Keratinocyte (primary cell): ENCODE data around the gene TMEM163.

Source experiments
- EZH2 ChIP-seq: IDR thresholded peaks from one replicate; pipeline ENCODE4 v1.6.1; 2012; ENCODE audit warnings: inconsistent platforms, mild to moderate bottlenecking, low read length, moderate library complexity
- TF ChIP-seq, protein P1 (sequence below), 3 experiments: IDR thresholded peaks in 1 of 3; conservative IDR thresholded peaks in 1 of 3; optimal IDR thresholded peaks in 1 of 3; 2 replicates in 2 of 3; 3 replicates in 1 of 3; pipeline versions ENCODE3 to v1.5.1; 2011; ENCODE audit warnings: low read length in 3 of 3, mild to moderate bottlenecking in 3 of 3, moderate library complexity in 2 of 3, control low read depth in 1 of 3, inconsistent platforms in 1 of 3; ENCODE audit not compliant: insufficient read depth in 2 of 3; ENCODE audit errors: extremely low read depth in 1 of 3

DNA sequence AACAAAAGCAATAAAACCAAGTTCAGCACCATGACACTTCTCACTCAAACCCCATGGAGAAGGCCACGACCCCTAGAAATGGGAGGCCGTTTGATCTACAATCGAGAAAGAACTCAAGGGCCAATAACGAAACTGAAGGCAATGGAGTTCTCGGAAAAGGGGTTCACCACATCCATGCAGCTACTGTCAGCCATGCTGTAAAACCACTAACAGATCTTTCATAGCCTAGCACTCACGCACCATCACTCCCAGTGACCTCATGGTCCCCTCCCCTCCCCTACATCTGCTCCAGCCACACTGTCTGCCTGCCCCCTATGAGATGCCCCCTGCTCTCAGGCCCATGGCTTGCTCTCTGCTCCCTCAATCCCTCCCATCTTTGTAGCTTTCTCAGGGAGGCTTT lies 135.3 kb downstream of the TMEM163 start:
- TF ChIP-seq, protein P1, sequence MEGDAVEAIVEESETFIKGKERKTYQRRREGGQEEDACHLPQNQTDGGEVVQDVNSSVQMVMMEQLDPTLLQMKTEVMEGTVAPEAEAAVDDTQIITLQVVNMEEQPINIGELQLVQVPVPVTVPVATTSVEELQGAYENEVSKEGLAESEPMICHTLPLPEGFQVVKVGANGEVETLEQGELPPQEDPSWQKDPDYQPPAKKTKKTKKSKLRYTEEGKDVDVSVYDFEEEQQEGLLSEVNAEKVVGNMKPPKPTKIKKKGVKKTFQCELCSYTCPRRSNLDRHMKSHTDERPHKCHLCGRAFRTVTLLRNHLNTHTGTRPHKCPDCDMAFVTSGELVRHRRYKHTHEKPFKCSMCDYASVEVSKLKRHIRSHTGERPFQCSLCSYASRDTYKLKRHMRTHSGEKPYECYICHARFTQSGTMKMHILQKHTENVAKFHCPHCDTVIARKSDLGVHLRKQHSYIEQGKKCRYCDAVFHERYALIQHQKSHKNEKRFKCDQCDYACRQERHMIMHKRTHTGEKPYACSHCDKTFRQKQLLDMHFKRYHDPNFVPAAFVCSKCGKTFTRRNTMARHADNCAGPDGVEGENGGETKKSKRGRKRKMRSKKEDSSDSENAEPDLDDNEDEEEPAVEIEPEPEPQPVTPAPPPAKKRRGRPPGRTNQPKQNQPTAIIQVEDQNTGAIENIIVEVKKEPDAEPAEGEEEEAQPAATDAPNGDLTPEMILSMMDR (optimal IDR thresholded peaks at IDR 0.05 in 1 of 3, IDR thresholded peaks at IDR 0.05 in 1 of 3, conservative IDR thresholded peaks at IDR 0.05 in 1 of 3; ENCODE audit: extremely low read depth in 1 of 3, insufficient read depth in 2 of 3, low read length in 3 of 3): no peak
- no peak for TF ChIP-seq EZH2
